ENCODE measurements around the gene SLC24A4.
A peak's percentile ranks its signal among the peaks of the same experiment; 100 is the strongest.

SLC24A4 gene

DNA sequence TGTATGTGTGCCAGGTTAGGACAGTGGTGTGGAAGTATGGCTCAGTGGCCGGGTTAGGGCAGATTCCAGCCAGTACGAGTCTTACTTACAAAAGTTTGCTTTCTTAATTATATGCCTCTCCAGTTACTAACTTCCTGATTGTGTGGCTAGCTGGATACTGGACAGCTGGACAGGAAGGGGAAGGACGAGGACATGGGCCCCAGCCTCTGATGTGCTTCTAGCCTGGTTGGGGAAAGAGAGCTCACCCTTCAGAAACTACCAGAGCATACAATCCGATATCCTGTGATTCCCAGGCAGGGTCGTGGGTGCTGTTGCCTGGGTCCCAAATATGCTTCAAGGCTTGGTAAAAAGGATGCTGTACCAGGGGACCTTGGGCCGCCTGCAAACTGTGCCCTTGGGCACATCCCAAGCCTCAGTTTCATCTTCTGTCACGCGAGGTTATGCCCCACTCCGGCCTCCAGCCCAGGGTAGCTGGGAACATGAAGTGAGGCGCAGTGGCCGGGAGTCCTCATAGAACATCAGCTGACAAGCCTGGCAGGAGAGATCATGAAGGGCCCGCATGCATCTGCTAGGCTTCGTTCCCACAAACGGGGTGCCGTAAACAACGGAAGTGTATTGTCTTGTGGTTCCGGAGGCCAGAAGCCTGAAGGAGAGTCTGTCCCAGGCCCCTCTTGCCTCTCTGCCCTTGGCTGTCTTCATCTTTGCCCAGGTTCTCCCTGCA is 167.4 kb downstream of the SLC24A4 start:
- no peak for DNase-seq
- CTCF ChIA-PET: no interaction called here
- 89% methylated on average over 15 of the region's 17 CpGs for WGBS (ENCODE audit: insufficient coverage)
- H3K27me3 ChIP-seq (replicated peaks in 2 of 5; ENCODE audit: control insufficient read depth in 4 of 5, insufficient read depth in 5 of 5, low read length in 4 of 5): no peaks in the 10 kb centered on the region
- H3K27ac ChIP-seq (ENCODE audit: insufficient read depth in 1 of 2, low read depth in 1 of 2, low read length in 2 of 2, poor library complexity in 1 of 2, severe bottlenecking in 2 of 2): no peak overlapping the region
- peaks cover 0 to 45% (median 12%) of the 10 kb centered on the region in 4 experiments for H3K4me1 ChIP-seq (ENCODE audit: control extremely low read depth in 1 of 4, control insufficient read depth in 4 of 4, insufficient read depth in 4 of 4, low read length in 3 of 4)
- POLR2A ChIA-PET: no interaction called here
- no peak overlapping the region for H3K4me3 ChIP-seq (ENCODE audit: control insufficient read depth in 1 of 7, extremely low read depth in 1 of 7, insufficient read depth in 4 of 7, low read depth in 2 of 7, low read length in 6 of 7)
- H3K9me3 ChIP-seq (ENCODE audit: control extremely low read depth in 1 of 5, control insufficient read depth in 4 of 5, insufficient read depth in 2 of 5, low read depth in 1 of 5, low read length in 4 of 5): no peaks in the 10 kb centered on the region
- H3K36me3 ChIP-seq (ENCODE audit: control insufficient read depth in 4 of 4, insufficient read depth in 4 of 4, low read length in 3 of 4): no peaks in the 10 kb centered on the region

DNA sequence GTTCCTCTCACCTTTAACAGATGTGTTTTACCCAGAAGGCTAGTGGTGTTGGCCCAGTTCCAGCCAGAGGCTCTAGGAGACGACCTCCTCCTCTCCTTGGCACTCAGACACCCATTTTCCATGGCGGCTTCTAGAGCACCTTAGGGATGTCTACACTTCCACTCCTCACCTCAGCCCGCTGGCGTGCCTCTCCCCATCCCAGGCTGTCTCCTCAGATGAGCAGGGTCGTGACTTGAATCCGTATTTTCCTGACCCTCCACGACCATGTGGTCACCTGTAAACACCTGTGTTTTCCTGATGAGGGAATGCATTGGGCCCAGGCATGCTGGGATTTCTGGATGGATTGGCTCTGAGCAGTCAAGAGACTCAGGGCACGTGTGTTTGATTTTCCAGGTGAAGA is 168.8 kb downstream of the SLC24A4 start:
- no peak for DNase-seq
- ChIA-PET CTCF (no interaction called here), POLR2A (no interaction called here)
- no peaks in the 10 kb centered on the region for H3K9me3 ChIP-seq (ENCODE audit: control extremely low read depth in 1 of 5, control insufficient read depth in 4 of 5, insufficient read depth in 2 of 5, low read depth in 1 of 5, low read length in 4 of 5)
- H3K36me3 ChIP-seq (ENCODE audit: control insufficient read depth in 4 of 4, insufficient read depth in 4 of 4, low read length in 3 of 4): no peaks in the 10 kb centered on the region
- 98% methylated on average over 7 of the region's 8 CpGs for WGBS (ENCODE audit: insufficient coverage)
- peaks cover 0 to 53% (median 14%) of the 10 kb centered on the region in 4 experiments for H3K4me1 ChIP-seq (ENCODE audit: control extremely low read depth in 1 of 4, control insufficient read depth in 4 of 4, insufficient read depth in 4 of 4, low read length in 3 of 4)
- H3K27me3 ChIP-seq (replicated peaks in 2 of 5; ENCODE audit: control insufficient read depth in 4 of 5, insufficient read depth in 5 of 5, low read length in 4 of 5): no peaks in the 10 kb centered on the region
- H3K27ac ChIP-seq (ENCODE audit: insufficient read depth in 1 of 2, low read depth in 1 of 2, low read length in 2 of 2, poor library complexity in 1 of 2, severe bottlenecking in 2 of 2): no peak overlapping the region
- H3K4me3 ChIP-seq (ENCODE audit: control insufficient read depth in 1 of 7, extremely low read depth in 1 of 7, insufficient read depth in 4 of 7, low read depth in 2 of 7, low read length in 6 of 7): no peak overlapping the region

DNA sequence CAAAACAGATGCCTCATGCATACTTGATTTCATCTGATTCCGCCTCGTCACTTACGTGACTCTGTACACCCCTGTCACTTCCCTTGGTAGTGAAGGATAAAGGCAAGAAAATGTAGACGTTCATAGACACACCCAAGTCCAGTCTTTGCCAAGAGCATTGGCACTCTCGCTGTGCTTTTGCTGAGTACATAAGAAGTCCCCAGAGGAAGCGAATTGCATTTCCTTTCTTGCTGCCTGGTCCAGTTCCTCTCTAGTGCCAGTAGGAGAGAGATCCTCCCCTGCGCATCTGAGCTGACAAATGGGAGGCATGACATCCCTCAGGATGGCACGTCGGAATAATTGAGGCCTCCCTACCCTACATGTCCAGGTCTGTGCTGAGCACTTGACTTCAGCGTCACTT is 169.3 kb downstream of the SLC24A4 start:
- ChIA-PET POLR2A (no interaction called here), CTCF (no interaction called here)
- no peak overlapping the region for H3K27ac ChIP-seq (ENCODE audit: insufficient read depth in 1 of 2, low read depth in 1 of 2, low read length in 2 of 2, poor library complexity in 1 of 2, severe bottlenecking in 2 of 2)
- no peaks in the 10 kb centered on the region for H3K9me3 ChIP-seq (ENCODE audit: control extremely low read depth in 1 of 5, control insufficient read depth in 4 of 5, insufficient read depth in 2 of 5, low read depth in 1 of 5, low read length in 4 of 5)
- no peaks in the 10 kb centered on the region for H3K27me3 ChIP-seq (replicated peaks in 2 of 5; ENCODE audit: control insufficient read depth in 4 of 5, insufficient read depth in 5 of 5, low read length in 4 of 5)
- no peak overlapping the region for H3K4me3 ChIP-seq (ENCODE audit: control insufficient read depth in 1 of 7, extremely low read depth in 1 of 7, insufficient read depth in 4 of 7, low read depth in 2 of 7, low read length in 6 of 7)
- no peaks in the 10 kb centered on the region for H3K36me3 ChIP-seq (ENCODE audit: control insufficient read depth in 4 of 4, insufficient read depth in 4 of 4, low read length in 3 of 4)
- peaks cover 0 to 51% (median 14%) of the 10 kb centered on the region in 4 experiments for H3K4me1 ChIP-seq (ENCODE audit: control extremely low read depth in 1 of 4, control insufficient read depth in 4 of 4, insufficient read depth in 4 of 4, low read length in 3 of 4)
- DNase-seq: no peak
- 87% methylated on average over 8 of the region's 10 CpGs for WGBS (ENCODE audit: insufficient coverage)

DNA sequence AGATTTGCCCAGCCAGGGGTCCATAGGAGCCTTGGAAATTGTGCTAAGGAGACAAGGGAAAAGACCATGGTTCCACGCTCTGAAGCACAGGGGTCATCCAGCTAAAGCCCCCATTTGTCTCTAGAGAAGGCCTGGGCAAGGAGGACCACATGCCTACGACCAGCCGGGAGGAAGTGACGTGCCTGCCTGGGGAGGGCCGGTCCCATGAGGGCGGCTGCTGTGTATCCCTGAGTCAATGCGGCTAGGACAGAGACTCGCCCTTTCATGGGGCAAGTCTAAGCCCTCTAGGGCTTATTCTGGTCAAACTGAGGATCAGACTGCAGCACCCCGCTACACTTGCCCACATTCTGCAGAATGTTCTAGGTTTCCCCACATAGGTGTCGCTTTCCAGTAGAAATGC is 170.1 kb downstream of the SLC24A4 start:
- CTCF ChIA-PET: interaction anchor here (0.9 kb wide), 1 partner anchor 25 kb away, joined by 3 read pairs; no protein-coding TSS in a partner anchor
- H3K4me1 ChIP-seq (ENCODE audit: control extremely low read depth in 1 of 4, control insufficient read depth in 4 of 4, insufficient read depth in 4 of 4, low read length in 3 of 4): peaks cover 0 to 44% (median 12%) of the 10 kb centered on the region in 4 experiments

DNA sequence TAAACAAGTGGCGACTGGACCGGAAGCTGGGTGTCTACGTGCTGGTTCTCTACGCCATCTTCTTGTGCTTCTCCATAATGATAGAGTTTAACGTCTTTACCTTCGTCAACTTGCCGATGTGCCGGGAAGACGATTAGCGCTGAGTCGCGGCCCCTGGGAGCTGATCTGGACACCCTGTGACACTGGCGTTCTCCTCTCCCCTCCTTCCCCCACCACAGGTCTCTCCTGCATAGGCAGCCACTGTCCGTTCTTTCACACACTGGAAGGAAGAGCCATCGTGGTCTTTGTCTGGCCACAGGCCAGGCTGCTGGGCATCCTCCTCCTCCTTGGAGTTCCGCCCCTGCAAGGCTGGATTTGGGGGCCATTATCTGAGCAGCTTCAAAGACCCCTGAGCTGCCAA is 170.5 kb downstream of the SLC24A4 start:
- Histone ChIP-seq H3K9me3 (ENCODE audit: control extremely low read depth in 1 of 5, control insufficient read depth in 4 of 5, insufficient read depth in 2 of 5, low read depth in 1 of 5, low read length in 4 of 5) (no peaks in the 10 kb centered on the region), H3K4me1 (ENCODE audit: control extremely low read depth in 1 of 4, control insufficient read depth in 4 of 4, insufficient read depth in 4 of 4, low read length in 3 of 4) (peaks cover 0 to 43% (median 12%) of the 10 kb centered on the region in 4 experiments), H3K4me3 (ENCODE audit: control insufficient read depth in 1 of 7, extremely low read depth in 1 of 7, insufficient read depth in 4 of 7, low read depth in 2 of 7, low read length in 6 of 7) (no peak overlapping the region), H3K27me3 (replicated peaks in 2 of 5; ENCODE audit: control insufficient read depth in 4 of 5, insufficient read depth in 5 of 5, low read length in 4 of 5) (no peaks in the 10 kb centered on the region), H3K27ac (ENCODE audit: insufficient read depth in 1 of 2, low read depth in 1 of 2, low read length in 2 of 2, poor library complexity in 1 of 2, severe bottlenecking in 2 of 2) (no peak overlapping the region), H3K36me3 (ENCODE audit: control insufficient read depth in 4 of 4, insufficient read depth in 4 of 4, low read length in 3 of 4) (no peaks in the 10 kb centered on the region)
- no peak for DNase-seq
- ChIA-PET POLR2A (no interaction called here), CTCF (interaction anchor here (0.9 kb wide), 1 partner anchor 24 kb away, joined by 3 read pairs; no protein-coding TSS in a partner anchor)
- WGBS (ENCODE audit: insufficient coverage): 89% methylated on average over 14 of the region's 16 CpGs

More for the DNA sequence above, 170.1 kb downstream of the SLC24A4 start:
- Histone ChIP-seq H3K9me3 (ENCODE audit: control extremely low read depth in 1 of 5, control insufficient read depth in 4 of 5, insufficient read depth in 2 of 5, low read depth in 1 of 5, low read length in 4 of 5) (no peaks in the 10 kb centered on the region), H3K36me3 (ENCODE audit: control insufficient read depth in 4 of 4, insufficient read depth in 4 of 4, low read length in 3 of 4) (no peaks in the 10 kb centered on the region), H3K4me3 (ENCODE audit: control insufficient read depth in 1 of 7, extremely low read depth in 1 of 7, insufficient read depth in 4 of 7, low read depth in 2 of 7, low read length in 6 of 7) (no peak overlapping the region), H3K27me3 (replicated peaks in 2 of 5; ENCODE audit: control insufficient read depth in 4 of 5, insufficient read depth in 5 of 5, low read length in 4 of 5) (no peaks in the 10 kb centered on the region), H3K27ac (ENCODE audit: insufficient read depth in 1 of 2, low read depth in 1 of 2, low read length in 2 of 2, poor library complexity in 1 of 2, severe bottlenecking in 2 of 2) (no peak overlapping the region)
- DNase-seq: no peak
- WGBS (ENCODE audit: insufficient coverage): 97% methylated on average over 10 of the region's 10 CpGs
- POLR2A ChIA-PET: no interaction called here

DNA sequence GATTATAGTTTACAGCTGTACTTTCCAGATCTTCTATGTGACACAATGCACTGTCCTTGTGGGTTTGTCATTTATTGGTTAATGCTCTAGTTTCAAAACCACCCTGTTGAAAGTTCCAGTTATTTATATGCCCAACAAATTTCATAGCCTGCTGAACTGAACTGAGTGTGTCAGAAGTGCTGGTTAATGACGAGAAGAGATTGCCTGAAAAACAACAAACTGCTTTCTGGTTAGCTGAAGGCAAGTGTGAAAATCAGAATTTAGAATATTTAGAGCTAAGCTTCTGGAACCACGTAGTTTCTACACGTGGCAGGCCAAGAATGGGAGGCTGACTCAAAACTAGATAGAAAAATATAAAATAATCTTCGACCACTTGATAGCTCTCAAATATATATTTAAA is 171.5 kb downstream of the SLC24A4 start:
- Histone ChIP-seq H3K36me3 (ENCODE audit: control insufficient read depth in 4 of 4, insufficient read depth in 4 of 4, low read length in 3 of 4) (no peaks in the 10 kb centered on the region), H3K4me1 (ENCODE audit: control extremely low read depth in 1 of 4, control insufficient read depth in 4 of 4, insufficient read depth in 4 of 4, low read length in 3 of 4) (peaks cover 0 to 33% (median 9%) of the 10 kb centered on the region in 4 experiments), H3K9me3 (ENCODE audit: control extremely low read depth in 1 of 5, control insufficient read depth in 4 of 5, insufficient read depth in 2 of 5, low read depth in 1 of 5, low read length in 4 of 5) (no peaks in the 10 kb centered on the region), H3K4me3 (ENCODE audit: control insufficient read depth in 1 of 7, extremely low read depth in 1 of 7, insufficient read depth in 4 of 7, low read depth in 2 of 7, low read length in 6 of 7) (no peak overlapping the region), H3K27me3 (replicated peaks in 2 of 5; ENCODE audit: control insufficient read depth in 4 of 5, insufficient read depth in 5 of 5, low read length in 4 of 5) (no peaks in the 10 kb centered on the region), H3K27ac (ENCODE audit: insufficient read depth in 1 of 2, low read depth in 1 of 2, low read length in 2 of 2, poor library complexity in 1 of 2, severe bottlenecking in 2 of 2) (no peak overlapping the region)
- POLR2A ChIA-PET: no interaction called here
- DNase-seq: no peak
- WGBS (ENCODE audit: insufficient coverage): no CpG with 5 or more reads among the region's 4 CpGs
- CTCF ChIA-PET: interaction anchor here (1.0 to 1.5 kb wide), 3 partner anchors 10 to 107 kb away, joined by 3 read pairs; no protein-coding TSS in a partner anchor

DNA sequence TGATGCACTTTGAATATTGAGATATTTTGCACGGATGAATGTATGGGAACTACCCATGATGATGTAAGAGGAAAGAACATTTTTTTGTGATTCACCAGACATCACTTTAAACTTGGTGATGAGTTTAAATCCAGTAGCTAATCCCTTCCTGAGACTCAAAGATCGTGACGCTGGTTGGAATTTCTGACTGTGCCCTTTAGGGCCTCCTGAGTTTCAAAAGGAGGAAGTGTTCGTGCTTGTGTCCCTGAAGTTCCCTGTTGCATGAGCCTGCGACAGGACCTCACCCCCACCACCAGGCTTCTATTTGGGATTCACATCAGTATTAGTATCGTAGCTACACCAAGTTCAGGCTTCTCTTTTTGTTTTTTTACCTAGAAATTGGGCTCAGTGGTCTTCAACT is 172.1 kb downstream of the SLC24A4 start:
- Histone ChIP-seq H3K4me3 (ENCODE audit: control insufficient read depth in 1 of 7, extremely low read depth in 1 of 7, insufficient read depth in 4 of 7, low read depth in 2 of 7, low read length in 6 of 7) (no peak overlapping the region), H3K27ac (ENCODE audit: insufficient read depth in 1 of 2, low read depth in 1 of 2, low read length in 2 of 2, poor library complexity in 1 of 2, severe bottlenecking in 2 of 2) (no peak overlapping the region), H3K36me3 (ENCODE audit: control insufficient read depth in 4 of 4, insufficient read depth in 4 of 4, low read length in 3 of 4) (no peaks in the 10 kb centered on the region), H3K27me3 (replicated peaks in 2 of 5; ENCODE audit: control insufficient read depth in 4 of 5, insufficient read depth in 5 of 5, low read length in 4 of 5) (no peaks in the 10 kb centered on the region), H3K9me3 (ENCODE audit: control extremely low read depth in 1 of 5, control insufficient read depth in 4 of 5, insufficient read depth in 2 of 5, low read depth in 1 of 5, low read length in 4 of 5) (no peaks in the 10 kb centered on the region), H3K4me1 (ENCODE audit: control extremely low read depth in 1 of 4, control insufficient read depth in 4 of 4, insufficient read depth in 4 of 4, low read length in 3 of 4) (peaks cover 0 to 30% (median 9%) of the 10 kb centered on the region in 4 experiments)
- CTCF ChIA-PET: interaction anchor here (1.0 to 1.5 kb wide), 3 partner anchors 10 to 106 kb away, joined by 3 read pairs; no protein-coding TSS in a partner anchor
- POLR2A ChIA-PET: no interaction called here
- DNase-seq: peak in 2 of 3 donors; percentile 47 to 54
- 13% methylated on average over 3 of the region's 6 CpGs for WGBS (ENCODE audit: insufficient coverage)
